NCI-H1417 (cell line): Measurements from ENCODE around the gene OR6S1.
A peak's percentile ranks its signal among the peaks of the same experiment; 100 is the strongest.
"Not testable (repeated sequence)": the region's sequence is repeated elsewhere in the genome, so short reads cannot be mapped to it uniquely, and the experiment has no call there.

Experiments
- DNase-seq, 3 experiments: peaks; one replicate each; lab custom pipeline; 2025; lab: John Stamatoyannopoulos, UW

Gene OR6S1

DNA sequence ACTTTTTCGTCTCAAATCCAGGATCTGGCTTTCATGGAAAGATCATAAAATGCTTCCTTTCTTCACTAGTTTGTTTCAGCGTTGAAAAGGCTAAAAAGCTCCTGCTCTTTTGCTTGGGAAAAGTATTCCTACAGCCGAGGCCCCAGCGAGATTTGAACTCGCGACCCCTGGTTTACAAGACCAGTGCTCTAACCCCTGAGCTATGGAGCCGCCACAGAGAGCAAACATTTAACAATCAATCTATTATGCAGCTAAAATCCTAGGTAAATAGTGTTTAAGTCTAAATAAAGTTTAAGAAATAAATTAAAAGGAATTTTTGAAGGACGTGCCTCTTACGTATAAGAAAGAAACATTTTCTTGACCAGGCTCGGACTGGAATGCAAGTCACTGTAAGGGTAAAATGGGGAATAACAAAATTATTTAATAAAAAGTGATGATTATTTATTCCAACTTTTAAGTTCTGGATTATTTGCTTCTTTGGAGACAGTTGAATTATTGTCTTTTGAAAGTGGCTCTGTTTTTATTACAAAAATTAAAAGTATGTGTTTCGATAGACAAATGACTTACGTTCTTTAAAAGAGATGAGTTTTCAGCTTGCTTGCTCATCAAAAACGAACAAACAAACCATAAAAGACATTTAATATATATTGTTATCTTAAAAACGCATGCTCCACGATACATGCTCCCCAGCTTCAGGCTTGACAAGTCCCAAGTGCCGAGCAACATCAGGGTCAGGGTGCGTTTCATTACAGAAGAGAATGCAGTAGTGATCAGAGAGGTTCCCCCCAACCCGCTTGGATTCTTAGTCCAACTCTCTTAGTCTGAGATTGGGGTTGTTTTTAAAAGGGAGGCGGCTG is 10.2 kb downstream of the OR6S1 start:
- peak in 2 of 3 experiments; percentile 23 to 35 for DNase-seq

DNA sequence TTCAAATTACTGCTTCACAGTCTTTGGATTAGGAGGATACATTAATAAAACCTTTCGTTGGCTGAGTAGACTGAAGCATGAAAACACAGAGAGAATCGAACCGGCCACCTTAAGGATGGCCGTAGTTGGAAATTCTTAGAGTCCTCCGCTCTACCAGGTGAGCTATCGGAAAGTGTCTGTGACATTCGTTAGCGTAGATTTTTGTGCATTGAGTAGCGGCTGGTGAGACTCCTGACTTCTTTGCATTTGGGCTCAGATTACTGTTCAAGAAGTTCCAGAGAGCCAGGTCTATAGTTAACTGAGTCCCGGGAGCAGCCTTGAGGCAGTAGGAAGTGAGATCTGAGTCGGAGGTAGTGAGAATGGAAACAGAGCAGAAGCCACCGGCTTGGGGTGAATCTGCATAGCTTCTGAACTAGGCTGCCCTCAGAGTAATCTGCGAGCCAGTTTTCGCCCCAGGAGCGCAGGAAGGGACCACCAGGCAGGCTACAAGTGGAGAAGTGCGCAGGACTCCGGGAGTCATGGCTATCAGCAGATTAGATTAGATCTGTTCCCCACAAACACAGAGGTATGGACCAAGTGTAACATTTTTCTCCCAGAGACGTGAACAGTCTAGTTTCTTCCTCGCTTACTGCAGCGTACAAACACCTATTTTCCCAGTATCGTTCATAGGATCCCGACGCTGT is 11.0 kb downstream of the OR6S1 start:
- no peak for DNase-seq

DNA sequence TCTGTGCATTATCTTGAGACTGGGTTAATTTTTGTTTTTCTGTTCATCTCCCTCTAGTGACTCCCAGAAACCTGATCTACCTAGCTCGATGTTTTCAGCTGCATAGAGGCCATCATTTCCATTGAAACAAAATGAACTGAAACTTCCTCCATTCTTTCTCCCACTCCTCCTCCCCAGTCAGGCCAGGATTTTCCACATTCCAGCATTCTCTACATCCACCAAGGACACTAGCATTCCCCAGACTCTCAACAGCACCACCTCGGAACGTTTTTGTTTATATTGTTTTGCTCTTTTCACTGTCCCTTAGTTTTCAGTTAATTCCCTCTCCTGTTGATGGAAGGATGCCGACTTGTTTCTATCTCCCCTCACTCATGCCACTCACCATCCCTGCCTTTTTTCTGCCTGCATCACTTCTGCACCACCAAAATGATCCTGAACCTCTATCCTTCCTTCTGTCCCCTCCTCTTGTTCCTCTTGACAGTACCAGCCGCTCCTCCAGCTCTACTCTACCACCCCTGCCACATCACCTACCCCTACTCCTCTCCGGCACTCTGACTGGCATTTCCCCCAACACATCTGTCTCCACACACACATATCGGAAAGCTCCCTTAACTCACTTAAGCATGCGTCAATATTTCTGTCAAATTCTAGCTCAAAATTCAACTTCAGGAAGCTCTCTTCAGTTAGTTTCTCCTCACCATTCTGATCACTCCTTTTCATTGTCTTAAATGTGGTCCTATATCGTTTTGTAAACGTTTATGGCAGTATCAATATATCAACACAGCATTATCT is 13.2 kb downstream of the OR6S1 start:
- no peak for DNase-seq

DNA sequence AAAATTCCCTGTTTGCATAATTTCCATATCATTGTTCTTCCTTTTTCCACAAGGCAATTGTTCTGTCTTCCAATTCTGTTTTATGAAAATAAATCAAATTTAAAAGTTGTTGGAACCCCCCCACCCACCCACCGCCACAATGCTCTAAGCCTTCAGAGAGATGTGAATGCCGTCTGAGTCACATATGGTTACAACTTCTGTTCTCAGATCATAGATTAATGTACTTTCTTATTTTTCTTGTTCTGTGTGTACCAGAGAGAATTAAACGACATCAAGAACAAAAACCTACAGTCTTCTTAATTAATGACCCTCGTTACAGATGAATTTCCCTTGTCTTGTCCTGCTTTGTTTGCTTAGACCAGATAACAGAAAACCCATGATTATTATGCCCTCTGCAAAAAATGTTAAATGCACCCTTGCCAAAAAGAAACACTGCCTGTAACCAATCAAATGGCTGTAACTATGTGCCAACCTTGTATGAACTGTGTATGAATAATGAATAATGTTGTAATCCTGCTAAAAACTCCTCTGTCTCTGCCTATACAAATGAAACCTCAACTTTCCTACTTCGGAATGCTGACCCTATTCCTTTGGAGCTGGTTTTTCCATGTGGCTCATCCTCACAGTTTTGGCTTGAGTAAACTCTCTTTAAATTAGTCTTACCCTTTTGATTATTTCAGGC is 14.0 kb downstream of the OR6S1 start:
- DNase-seq = no peak

DNA sequence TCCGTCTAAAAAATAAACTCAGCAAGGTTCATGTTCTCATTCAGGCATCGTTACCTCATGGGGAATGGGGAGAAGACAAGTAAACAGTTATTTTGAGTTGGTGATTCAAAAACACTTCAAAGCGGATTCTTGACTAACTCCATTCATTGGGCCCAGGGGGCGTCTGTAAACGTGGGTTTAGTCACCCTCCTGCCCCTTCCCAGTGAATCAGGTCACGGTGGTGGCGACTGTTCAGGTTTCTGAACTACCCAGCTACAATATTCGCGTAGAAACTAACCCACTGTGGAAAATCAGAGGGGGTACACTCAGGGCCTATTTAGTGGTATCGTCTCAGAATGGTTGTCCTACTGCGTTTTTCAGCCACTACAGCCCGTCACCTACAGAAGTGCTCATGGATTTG is 15.2 kb downstream of the OR6S1 start:
- DNase-seq = no peak

DNA sequence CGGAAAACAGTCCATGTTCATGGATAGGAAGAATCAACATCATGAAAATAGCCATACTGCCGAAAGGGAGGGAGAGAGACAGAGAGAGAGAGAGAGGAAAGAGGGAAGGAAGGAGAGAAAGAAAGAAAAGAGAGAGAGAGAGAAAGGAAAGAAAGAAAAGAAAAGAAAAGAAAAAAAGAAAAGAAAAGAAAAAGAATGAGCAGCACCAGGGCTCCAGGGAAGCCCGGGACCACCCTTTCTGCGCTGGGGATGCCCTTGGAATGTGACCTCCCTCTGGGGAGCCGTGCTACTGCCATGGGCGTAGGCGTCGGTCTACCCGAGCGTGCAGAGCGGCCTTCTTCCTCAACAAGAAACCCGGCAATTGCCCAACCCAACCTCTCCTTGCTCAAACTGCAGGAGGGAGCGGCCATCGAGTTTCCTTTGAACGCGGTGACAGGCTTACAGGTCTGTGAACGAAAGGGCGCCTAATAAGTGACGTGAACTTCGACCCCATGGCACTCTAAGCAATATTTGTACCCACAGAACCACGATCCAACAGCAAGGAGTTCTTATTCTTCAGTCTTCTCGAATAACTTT is 16.9 kb downstream of the OR6S1 start:
- no peak for DNase-seq

DNA sequence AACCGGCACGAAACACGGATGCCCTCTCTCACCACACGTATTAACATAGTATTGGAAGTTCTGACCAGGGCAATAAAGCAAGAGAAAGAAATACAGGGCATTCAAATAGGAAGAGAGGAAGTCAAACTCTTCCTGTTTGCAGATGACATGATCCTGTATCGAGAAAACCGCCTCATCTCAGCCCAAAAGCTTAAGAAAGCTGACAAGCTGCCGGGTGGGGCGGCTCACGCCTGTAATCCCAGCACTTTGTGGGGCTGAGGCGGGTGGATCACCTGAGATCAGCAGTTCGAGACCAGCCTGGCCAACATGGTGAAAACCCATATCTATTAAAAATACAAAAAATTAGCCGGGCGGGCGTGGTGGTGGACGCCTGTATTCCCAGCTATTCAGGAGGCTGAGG is 17.7 kb downstream of the OR6S1 start:
- no peak for DNase-seq

DNA sequence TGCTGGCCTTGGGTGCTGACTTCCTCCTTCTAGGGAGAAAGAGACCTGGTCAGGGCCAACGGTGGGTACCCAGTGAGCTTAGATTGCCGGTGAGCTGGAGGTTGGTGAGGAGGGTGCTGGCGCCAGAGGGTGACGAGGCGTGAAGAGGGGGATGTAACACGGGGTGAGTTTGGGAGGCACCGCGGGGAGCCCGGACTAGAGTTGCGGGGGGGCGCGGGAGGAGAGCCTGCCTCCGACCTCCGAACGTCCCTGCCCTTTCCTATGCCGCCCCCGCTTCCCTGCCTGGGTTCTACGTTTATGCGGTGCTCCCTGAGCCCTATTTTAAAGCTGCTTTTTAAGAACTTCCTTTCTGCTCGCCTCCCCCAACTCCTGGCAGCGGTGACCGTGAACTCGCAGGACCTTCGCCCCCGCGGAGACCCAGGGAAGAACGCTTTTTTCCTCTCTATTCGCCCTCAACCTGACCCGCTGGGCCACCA is 18.6 kb downstream of the OR6S1 start:
- DNase-seq = no peak

DNA sequence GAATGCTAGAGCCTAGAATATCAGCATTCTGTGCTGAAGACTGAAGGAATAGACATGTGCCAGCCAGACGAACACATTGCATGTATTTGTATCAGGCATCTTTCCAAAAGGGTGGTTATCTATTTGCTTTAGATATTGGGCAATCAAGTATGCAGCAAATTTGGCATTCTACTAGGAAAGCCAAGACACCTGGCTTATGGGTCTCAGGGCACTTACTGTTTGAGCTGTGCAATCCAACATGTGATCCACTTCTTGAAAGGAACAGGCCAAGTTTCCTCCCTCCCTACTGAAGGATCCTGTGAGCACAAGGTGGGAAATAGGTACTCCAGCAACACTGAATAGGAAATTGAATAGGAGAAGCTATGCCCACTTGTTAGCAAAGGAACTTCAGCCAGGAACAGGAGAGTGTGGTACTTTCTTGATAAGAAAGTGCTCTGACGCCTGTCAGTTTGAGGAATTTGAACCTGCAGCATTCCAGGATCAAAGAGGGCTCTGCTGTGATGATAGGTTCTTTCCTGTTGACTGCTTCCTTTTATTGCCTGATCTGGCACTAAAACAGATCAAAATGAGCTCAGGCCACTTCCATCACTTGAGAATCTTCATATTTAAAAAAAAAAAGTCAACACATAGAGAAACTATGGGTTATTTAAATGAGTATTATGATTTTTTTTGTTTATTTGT is 20.6 kb downstream of the OR6S1 start:
- DNase-seq = no peak

DNA sequence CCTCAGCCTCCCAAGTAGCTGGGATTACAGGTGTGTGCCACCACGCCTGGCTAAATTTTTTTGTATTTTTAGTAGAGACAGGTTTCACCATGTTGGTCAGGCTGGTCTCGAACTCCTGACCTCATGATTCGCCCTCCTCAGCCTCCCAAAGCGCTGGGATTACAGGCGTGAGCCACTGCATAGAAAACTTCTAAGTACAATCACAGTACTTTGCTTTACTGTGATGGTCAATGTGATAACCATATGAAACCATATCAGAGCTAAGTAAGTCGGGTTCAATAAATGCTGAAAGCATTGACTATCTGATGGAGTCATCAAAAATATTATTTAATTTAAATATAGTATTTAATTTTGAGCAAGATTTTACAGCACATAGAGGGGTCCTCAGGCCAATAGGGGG is 21.8 kb downstream of the OR6S1 start:
- DNase-seq = not testable (repeated sequence)

DNA sequence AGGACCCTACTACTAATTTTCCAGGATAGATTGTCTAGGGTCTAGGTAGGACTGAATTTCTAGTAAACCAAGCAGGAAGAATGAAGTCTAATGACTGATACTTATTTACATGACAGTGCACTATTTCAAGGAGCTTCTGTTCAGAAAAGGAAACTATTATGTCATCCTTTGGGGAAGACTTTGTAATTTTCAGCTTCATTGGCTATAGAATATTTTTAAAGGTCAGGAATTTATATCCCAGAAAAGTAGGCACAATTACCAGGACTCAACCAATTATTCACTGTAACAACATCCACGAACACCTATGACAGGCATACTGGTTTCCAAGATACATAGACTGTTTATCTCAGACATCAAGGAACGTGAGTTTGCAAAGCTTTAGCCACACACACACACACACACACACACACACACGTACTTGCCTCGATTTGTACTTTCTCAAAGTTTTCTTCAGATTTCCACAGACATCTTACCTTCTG is 23.2 kb downstream of the OR6S1 start:
- DNase-seq = no peak

DNA sequence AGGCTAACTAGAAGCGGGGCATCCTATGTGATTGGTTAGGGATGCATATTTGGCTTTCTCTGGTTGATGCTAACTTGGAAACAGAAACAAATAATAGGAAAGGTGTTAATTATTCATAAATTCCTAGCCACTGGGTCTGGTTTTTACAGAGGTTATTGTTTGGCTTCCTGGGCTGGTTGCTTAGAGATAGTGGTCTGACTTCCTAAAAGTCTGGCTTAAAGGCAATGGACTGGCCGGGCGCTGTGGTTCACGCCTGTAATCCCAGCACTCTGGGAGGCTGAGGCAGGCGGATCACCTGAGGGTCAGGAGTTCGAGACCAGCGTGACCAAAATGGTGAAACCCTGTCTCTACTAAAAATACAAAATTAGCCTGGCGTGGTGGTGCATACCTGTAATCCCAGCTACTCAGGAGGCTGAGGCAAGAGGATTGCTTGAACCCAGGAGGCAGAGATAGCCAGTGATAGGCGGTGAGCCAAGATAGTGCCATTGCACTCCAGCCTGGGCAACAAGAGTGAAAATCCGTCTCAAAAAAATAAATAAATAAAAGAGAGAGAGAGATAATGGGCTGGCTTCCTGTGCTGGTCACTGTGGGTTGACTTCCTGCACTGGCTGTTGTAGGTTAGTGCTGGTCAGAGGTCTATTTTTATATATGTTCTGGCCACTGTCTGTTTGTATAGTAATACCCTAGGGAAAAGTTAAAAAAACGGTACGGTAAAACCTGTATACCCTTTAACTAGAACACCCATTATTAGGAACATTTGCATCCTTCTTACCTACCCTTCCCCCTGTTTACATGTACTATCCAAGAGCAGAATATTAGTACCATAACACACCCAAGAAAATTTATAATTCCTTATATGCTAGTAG is 24.1 kb downstream of the OR6S1 start:
- DNase-seq = no peak

DNA sequence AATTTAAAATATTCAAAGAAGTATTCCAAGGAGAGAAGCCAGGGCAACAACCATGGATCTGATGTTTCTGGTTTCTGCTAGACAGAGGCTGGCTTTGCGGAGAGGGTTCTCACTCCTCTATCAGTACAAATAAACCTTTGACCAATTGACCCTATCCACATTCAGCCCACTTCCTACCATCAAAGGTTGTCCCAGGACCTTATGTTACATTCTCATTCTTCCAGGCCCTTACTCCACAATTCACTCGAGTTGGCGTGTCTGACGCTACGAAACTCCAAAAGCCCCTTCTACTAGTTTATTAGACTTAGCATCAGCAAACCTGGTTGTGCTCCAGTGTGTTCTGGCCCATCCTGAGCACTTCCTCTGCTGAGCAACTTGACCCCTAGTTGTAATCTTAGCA is 25.5 kb downstream of the OR6S1 start:
- DNase-seq = no peak

DNA sequence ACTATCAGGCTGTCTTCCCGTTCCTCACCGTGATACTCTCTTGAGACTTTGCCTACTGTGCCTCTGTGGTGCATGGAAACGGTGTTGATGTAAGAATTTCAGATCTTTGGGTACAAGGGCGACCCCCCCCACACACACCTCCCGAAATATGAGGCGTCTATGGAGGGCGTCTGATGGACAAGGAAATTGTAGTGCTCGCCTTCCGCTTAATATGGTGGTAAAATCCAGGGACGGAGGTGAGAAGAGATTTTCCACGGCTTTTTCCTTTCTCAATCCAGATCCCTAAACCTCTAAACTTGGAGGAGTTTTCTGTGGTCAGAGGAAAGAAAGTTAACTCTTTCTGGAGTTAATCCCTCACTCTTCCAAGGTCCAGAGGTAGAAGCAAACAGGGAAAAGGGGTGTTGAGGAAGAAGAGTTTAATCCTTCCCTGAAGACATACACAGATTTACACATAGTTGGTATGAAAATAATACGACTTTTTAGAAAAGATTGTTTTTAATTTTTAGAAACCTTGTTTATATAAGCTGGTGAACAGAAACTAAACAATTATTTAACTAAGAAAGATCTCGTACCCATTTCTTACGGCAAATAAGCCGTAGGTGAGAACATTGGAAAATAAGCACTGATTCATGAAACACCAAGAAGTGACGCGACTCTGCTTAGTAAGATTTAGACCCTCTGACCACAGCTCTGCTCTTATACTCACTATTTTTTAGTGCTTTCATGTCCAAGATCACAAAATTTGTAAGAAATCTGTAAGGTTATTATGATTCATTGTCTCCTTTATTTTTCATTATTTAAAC is 27.3 kb downstream of the OR6S1 start:
- DNase-seq = peak in 1 of 3 experiments; percentile 47

DNA sequence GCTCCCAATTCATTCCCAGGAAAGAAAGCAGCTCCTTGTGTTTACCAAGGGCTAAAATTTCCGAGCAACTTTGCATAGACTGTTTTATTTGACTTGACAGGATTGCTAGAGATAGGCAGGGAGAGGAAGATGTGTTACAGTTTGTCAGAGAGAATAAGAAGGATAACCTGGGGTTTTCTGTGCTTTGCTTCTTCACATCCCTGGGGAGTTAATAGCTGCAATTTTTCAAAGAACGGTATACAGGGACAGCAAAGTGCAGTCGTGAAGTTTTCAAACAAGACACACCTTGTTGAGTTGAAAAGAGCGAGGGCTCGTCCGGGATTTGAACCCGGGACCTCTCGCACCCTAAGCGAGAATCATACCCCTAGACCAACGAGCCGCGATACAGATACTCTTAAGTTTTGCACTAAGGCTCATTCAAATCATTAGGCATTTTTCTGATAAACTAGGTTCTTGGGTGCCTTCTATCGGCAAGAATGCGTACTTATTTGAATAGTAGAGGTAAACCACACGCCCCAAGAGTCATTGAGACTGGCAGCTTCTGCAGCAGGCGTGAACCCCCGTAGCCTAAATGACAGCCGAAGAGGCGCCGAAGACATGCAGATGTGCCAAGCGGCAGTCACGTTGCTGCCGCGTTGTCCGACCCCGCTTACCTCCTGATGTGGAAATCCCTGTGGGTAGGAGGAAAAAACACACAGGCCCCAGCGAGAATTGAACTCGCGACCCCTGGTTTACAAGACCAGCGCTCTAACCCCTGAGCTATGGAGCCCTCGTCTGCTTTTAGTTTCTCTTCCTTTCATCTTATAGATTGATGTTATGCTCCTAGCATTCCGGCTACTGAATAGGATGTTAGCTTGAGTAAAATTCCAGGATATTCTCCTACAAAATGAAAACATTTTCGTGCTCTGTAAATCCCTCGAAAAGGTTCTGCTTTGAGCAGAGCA is 28.1 kb downstream of the OR6S1 start:
- DNase-seq = peak; percentile 90 to 97 (median 96)

DNA sequence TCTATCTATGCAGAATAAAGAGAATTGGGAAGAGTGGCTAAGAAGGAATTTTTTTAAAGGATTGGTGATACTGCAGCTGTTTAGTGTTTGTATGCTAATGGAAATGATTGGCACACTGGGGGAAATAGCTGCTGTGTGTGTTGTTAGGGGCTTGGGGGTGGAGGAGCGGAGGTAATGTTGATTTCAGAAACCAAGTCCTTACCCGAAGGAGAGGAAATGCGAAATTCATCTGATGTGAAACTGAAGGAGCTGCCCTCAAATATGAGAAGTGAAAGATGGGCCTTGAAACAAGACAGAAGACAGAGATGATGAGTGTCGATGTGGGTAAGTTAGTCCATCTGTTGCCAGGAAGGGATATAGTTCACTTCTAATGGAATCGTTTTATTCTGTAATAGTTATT is 29.1 kb downstream of the OR6S1 start:
- no peak for DNase-seq

DNA sequence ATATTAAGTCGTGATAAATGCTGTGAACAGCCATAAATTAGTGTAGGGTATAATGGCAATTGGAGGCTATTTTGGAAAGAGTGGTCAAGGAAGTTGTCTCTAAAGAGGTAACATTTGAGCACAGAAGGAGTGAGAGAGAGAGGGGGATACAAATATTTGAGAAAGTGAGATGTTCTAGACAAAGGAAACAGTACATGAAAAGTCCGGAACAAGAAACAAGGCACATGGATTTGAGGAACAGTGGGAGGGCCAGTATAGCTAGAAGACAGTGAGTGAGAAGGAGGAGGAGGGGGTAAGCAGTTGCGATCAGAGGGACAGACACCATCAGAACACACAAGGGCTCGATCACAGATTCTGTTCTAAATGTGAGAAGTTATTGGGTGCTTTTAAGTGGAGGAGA is 30.2 kb downstream of the OR6S1 start:
- DNase-seq = no peak
